Measurements from ENCODE around the gene C16orf95. TPM values are rescaled to one million over a fixed set of nuclear protein-coding genes. Genes with fewer than 3 reads are reported as not detected.

The C16orf95 gene
- total RNA-seq, 1 donor = 4.0 TPM

- TF ChIP-seq CTCF (IDR thresholded peaks at IDR 0.05; ENCODE audit: extremely low read depth, low read depth, low read length) = no peak
Measured at GRCh38 chr16:87288753-87289362, 28.3 kb downstream of the C16orf95 start.

GRCh38 chr16:87286839-87287626, 30.2 kb downstream of the C16orf95 start:
- H2AFZ ChIP-seq (ENCODE audit: low read length) = no peak overlapping the region
- no peaks in the 10 kb centered on the region for H3K27me3 ChIP-seq (ENCODE audit: insufficient read depth, low read length)
- no peaks in the 10 kb centered on the region for H3K4me1 ChIP-seq (ENCODE audit: insufficient read depth, low read length)
- H3K9me3 ChIP-seq (ENCODE audit: low read depth, low read length) = peaks cover 2% of the 10 kb centered on the region
- no peak overlapping the region for H3K4me2 ChIP-seq (ENCODE audit: insufficient read depth, low read length)
- H3K4me3 ChIP-seq (ENCODE audit: insufficient read depth, low read length) = no peak overlapping the region
- H3K79me2 ChIP-seq (ENCODE audit: insufficient read depth, low read length) = no peaks in the 10 kb centered on the region
- H3K27ac ChIP-seq (ENCODE audit: low read depth, low read length) = no peak overlapping the region
- no peaks in the 10 kb centered on the region for H4K20me1 ChIP-seq (ENCODE audit: insufficient read depth, low read length)
- TF ChIP-seq CTCF (IDR thresholded peaks at IDR 0.05; ENCODE audit: extremely low read depth, low read depth, low read length) = no peak
- H3K36me3 ChIP-seq (ENCODE audit: insufficient read depth, low read length) = no peaks in the 10 kb centered on the region
- peak; percentile 41 for DNase-seq (ENCODE audit: insufficient read length, low spot score, missing footprints)

More at GRCh38 chr16:87288753-87289362, 28.3 kb downstream of the C16orf95 start:
- Histone ChIP-seq H3K27ac (ENCODE audit: low read depth, low read length) (no peak overlapping the region), H4K20me1 (ENCODE audit: insufficient read depth, low read length) (no peaks in the 10 kb centered on the region), H3K4me1 (ENCODE audit: insufficient read depth, low read length) (no peaks in the 10 kb centered on the region), H3K4me2 (ENCODE audit: insufficient read depth, low read length) (no peak overlapping the region), H2AFZ (ENCODE audit: low read length) (no peak overlapping the region), H3K36me3 (ENCODE audit: insufficient read depth, low read length) (no peaks in the 10 kb centered on the region), H3K27me3 (ENCODE audit: insufficient read depth, low read length) (no peaks in the 10 kb centered on the region), H3K79me2 (ENCODE audit: insufficient read depth, low read length) (no peaks in the 10 kb centered on the region), H3K4me3 (ENCODE audit: insufficient read depth, low read length) (no peak overlapping the region), H3K9me3 (ENCODE audit: low read depth, low read length) (peaks cover 4% of the 10 kb centered on the region)
- peak; percentile 77 for DNase-seq (ENCODE audit: insufficient read length, low spot score, missing footprints)

GRCh38 chr16:87284183-87284582, 33.0 kb downstream of the C16orf95 start:
- no peaks in the 10 kb centered on the region for H3K36me3 ChIP-seq (ENCODE audit: insufficient read depth, low read length)
- no peak overlapping the region for H3K4me2 ChIP-seq (ENCODE audit: insufficient read depth, low read length)
- H3K4me3 ChIP-seq (ENCODE audit: insufficient read depth, low read length) = no peak overlapping the region
- TF ChIP-seq CTCF (IDR thresholded peaks at IDR 0.05; ENCODE audit: extremely low read depth, low read depth, low read length) = no peak
- H3K4me1 ChIP-seq (ENCODE audit: insufficient read depth, low read length) = no peaks in the 10 kb centered on the region
- H3K27ac ChIP-seq (ENCODE audit: low read depth, low read length) = no peak overlapping the region
- DNase-seq (ENCODE audit: insufficient read length, low spot score, missing footprints) = no peak
- H3K27me3 ChIP-seq (ENCODE audit: insufficient read depth, low read length) = no peaks in the 10 kb centered on the region
- H3K79me2 ChIP-seq (ENCODE audit: insufficient read depth, low read length) = no peaks in the 10 kb centered on the region
- H2AFZ ChIP-seq (ENCODE audit: low read length) = no peak overlapping the region
- no peaks in the 10 kb centered on the region for H4K20me1 ChIP-seq (ENCODE audit: insufficient read depth, low read length)
- H3K9me3 ChIP-seq (ENCODE audit: low read depth, low read length) = no peaks in the 10 kb centered on the region

- no peak for TF ChIP-seq CTCF (IDR thresholded peaks at IDR 0.05; ENCODE audit: extremely low read depth, low read depth, low read length)
- Histone ChIP-seq H4K20me1 (ENCODE audit: insufficient read depth, low read length) (no peaks in the 10 kb centered on the region), H3K79me2 (ENCODE audit: insufficient read depth, low read length) (no peaks in the 10 kb centered on the region), H3K27me3 (ENCODE audit: insufficient read depth, low read length) (no peaks in the 10 kb centered on the region), H2AFZ (ENCODE audit: low read length) (peak overlapping the region; percentile 74), H3K36me3 (ENCODE audit: insufficient read depth, low read length) (no peaks in the 10 kb centered on the region), H3K4me3 (ENCODE audit: insufficient read depth, low read length) (no peak overlapping the region), H3K9me3 (ENCODE audit: low read depth, low read length) (no peaks in the 10 kb centered on the region), H3K4me1 (ENCODE audit: insufficient read depth, low read length) (peaks cover 4% of the 10 kb centered on the region), H3K4me2 (ENCODE audit: insufficient read depth, low read length) (peak overlapping the region; percentile 70), H3K27ac (ENCODE audit: low read depth, low read length) (no peak overlapping the region)
- peak; percentile 79 for DNase-seq (ENCODE audit: insufficient read length, low spot score, missing footprints)
Measured at GRCh38 chr16:87279094-87279658, 38.0 kb downstream of the C16orf95 start.

Measured in osteoblast (primary cell).